GM19467 (cell line): ENCODE results near the gene PLA2G4E.

Source experiments
- ATAC-seq: cut with Tn5 transposase; IDR thresholded peaks from one replicate; pipeline ENCODE4 v1.9.1; 2021; ENCODE audit warnings: mild to moderate bottlenecking, moderate library complexity; ENCODE audit not compliant: unreplicated experiment

The PLA2G4E gene

DNA sequence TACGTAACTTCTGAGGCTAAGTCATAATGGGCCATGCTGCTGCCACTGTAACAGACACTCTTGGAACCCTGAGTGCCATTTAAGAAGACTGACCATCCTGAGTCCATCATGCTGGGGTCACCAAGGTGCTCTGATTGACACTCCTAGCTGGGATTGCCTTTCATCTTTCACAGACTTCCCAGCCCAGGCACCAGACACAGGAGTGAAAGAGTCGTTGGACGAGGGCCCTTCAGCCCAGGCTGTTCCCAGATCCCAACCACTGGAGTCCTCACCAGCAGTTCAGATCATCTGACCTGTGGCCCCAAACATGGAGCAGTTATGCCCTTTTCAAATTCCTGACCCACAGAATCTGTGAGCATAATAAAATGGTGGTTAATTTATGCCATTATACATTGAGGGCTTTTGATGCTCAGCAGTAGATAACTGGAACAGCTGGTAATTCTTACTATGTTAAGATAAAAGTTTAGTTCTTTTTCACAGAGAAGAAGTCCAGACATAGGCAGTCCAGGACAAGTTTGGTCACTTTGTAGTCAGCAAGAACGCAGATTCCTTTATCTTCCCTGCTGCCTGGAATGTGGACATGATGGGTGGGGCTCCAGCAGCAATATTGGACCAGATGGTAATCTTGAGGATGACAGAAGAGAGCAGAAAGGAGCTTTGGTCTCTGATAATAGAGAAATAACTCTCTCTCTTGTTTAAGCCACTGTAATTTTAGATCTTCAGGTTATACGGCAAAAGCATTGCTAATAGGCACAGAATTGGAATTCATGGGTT, 41.2 kb downstream of the PLA2G4E start:
- no peak for ATAC-seq

GRCh38 chr15:41978534-41978933, 42.3 kb downstream of the PLA2G4E start:
- no peak for ATAC-seq

DNA sequence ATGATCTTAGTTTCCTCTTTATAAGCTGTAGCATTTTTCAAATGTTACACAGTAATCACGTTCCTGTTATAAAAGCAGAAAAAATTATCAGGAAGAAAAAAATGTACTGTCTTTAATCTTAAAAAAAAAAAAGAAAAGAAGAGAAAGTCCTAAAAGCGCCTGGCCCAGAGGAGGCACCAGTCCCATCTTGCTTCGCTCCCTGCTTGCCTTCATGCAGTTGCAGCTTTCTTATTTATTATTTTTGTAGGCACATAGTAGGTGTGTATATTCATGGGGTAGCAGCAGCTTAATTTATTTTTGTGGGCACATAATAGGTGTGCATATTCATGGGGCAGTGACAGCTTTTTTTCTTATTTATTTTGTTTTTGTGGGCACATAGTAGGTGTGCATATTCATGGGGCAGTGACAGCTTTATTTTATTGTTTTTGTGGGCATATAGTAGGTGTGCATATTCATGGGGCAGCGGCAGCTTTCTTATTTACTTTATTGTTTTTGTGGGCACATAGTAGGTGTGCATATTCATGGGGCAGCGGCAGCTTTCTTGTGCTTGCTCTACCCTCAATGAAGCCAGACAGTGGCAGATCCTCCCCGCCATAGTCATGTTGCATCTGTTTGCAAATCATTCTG, 43.0 kb downstream of the PLA2G4E start:
- no peak for ATAC-seq

DNA sequence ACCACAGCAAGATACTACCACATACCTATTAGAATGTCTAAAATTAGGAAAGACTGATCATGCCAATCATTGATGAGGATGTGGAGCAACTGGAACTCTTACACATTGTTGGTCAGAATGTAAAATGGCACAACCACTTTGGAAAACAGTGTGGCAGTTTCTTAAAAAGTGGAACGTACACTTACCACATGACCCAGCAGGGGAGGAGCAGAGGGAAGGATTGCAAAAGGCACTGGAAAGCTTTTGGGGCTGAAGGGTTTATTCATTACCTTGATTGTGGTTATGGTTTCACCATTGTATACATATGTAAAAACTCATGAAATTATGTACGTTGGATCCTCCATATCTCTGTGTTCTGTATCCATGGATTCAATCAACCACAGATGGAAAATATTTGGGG, 45.2 kb downstream of the PLA2G4E start:
- ATAC-seq = no peak

DNA sequence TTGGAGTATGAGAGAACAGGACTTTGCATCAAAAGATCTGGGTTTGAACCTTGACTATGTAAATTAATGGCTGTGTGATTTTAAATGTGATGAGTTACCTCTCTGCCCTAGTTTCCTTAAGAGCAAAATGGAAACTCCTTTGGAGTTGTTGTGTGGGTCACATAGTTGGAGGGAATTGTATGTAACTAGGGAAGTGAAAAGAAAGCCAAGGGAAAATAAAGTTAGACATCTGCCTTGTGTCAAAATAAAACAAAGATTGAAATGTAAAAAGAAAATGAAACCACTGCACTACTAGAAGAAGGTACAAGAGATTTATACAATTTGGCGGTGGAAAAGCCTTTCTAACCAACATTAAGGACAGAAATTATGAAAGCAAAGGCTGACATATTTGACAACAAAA, 46.8 kb downstream of the PLA2G4E start:
- no peak for ATAC-seq

GRCh38 chr15:41972253-41973242, 48.3 kb downstream of the PLA2G4E start, which contains the start of gene EHD4:
TSS of gene EHD4 (minus strand) at chr15:41972557. CDS start at chr15:41972494, 63 bp downstream.
- peak; percentile 75 for ATAC-seq

GRCh38 chr15:41971895-41972252, 49.0 kb downstream of the PLA2G4E start:
- peak; percentile 5 for ATAC-seq

DNA sequence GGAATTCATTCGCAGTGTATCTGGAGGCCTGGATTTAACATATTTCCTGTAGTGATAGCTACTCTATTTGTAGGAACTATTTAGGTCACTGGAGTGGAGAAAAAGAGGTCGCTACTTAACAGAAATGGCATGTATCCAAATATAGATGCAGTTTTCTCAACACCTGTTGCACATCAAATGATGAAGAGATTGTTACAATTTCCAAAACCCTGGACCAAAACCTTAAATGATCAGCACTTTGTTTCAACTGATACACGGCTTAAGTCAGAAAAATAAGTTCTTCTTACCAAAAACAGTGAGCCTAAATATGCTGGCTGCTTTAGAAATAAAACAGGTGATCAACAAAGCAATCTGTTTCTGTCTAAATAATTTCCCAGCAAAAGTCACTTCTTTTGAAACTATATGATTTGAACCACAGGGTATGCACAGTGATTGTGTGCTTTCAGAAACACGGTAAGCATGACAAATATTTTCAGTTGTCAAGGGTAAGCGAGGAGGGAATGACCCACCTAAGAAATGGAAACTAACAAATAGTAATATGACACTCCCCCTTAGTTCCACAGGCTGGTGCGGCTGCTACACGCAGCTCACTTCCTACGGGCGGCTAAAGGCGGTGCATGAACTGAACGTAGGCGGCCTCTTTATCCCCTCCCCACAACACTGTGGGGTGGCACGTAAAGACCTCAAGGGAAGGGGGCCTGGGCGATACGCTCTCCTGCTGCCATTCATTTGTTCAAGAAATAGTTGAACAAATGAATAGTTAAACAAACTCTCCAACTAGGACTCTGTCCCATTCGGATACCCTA, 49.5 kb downstream of the PLA2G4E start:
- ATAC-seq = peak; percentile 34

DNA sequence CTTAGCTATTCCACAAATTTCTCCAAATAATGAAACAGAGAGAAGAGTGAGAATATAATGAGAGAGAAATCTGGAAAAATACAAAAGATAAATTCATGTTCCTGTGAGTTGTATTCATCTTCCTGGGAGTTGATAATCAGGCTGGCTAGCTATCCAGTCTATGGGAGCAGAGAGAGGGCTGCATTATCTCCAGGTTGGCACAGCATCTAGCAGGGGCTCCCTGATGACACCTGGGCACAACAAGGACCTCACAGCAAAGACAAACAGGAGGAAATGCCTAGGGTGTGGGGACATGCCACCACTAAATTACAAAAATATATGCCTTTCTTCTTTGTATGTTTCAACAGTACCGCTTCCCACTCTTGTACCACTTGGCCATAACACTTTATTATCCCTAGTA, 50.4 kb downstream of the PLA2G4E start:
- no peak for ATAC-seq

GRCh38 chr15:41969851-41970431, 50.9 kb downstream of the PLA2G4E start:
- ATAC-seq = no peak

GRCh38 chr15:41968701-41969100, 52.1 kb downstream of the PLA2G4E start:
- no peak for ATAC-seq

GRCh38 chr15:41967506-41968206, 53.2 kb downstream of the PLA2G4E start:
- ATAC-seq = no peak

DNA sequence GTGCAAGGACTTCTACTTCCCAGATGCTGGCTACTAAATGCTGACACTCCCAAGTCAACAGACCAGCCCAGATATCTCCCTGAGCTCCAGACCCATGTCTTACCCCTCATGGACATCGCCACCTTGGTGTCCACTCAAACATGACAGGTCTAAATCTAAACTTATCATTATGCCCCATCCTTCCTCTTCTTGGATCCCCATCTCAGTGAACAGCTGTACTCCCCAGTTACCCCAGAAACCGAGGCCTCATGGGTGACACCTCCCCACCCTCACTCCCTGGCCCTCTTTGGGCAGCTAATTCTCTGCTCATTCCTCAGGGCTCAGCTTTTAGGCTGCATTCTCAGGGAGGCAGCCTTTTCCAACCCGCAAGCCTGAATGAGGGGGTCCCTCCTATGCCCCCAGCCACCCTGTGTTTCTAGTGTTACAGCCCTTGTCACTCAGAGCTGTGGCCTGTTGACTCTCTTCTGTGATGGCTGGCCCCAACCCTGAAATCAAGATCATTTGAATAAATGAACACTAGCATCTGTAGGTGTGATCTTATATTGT, 53.8 kb downstream of the PLA2G4E start:
- no peak for ATAC-seq

- ATAC-seq = no peak
These were observed 54.4 kb downstream of the PLA2G4E start for GRCh38 chr15:41966414-41966812.

DNA sequence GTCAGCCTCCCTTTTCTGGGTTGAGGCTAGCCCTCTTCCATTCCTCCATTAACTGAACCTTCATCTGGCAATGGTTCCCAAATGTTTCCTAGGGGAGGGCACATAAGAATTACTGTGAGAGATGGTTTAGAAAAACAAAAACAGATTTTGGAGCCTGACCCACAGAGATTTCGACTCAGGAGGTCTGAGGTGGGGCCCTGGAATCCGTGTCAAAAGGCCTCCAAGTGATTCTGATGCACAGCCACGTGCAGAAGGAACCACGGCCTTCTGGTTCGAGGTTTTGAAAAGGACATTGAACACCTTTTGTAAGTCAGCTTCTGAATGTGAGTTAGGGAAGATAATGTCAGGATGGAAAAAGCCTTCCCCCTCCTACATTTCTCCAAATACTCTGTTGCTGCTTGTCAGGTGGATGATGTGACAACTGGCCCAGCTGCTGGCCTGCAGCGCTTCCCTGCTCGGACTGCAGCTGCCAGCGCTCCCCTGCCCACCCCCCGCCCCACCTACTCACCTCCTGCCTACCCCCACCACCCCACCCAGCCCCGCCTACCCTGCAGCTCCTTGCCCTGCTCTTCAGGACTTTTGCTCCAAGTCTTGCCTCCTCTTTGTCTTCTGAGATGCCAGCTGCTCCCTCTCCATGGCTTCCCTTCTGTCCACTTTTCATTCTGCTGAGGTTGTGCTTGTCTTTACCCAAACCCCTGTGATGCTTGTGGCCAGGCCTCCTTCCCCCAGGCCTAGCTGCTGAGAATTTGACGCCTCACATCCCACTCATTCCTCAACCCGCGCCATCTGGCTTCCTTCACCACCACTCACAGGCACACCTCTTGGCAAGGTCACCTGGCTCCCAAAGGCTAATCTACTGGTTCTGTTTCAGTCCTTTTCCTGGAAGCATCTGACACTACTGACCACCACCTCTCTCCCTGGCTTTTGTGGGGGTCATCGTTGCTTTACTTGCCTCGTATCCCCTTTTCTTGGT, 55.1 kb downstream of the PLA2G4E start:
- no peak for ATAC-seq

- no peak for ATAC-seq
These were observed 59.1 kb downstream of the PLA2G4E start for GRCh38 chr15:41961595-41962202.

DNA sequence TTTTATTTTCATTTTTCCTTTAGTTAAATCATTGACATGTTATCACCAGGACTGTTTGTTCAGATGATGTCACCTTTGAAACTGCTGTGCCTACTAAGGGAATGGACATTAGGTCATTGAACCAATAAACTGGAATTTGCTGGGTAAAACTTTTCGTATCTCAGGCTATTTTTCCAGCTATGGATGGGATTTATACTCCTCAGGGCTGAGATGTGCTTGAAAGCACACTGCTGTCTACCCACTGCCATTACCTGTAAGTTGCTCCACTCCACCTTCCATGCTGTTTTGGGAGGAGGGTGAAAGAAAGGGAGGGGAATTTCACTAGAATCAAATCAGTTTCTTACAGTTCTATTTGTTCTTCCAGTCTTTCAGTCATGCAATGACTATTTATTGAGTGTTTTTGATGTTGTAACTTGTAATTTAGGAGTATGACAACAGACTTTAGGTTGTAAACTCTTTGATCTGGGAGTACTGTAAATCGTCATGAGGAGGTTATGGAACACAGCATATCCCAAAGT, 59.8 kb downstream of the PLA2G4E start:
- no peak for ATAC-seq
